Ammon's horn (tissue), 1 donor: ENCODE results near the gene ADSS1.

ENCODE experiments used
- DNase-seq: peaks from one replicate; pipeline ENCODE4 v3.0.0-alpha.2; 2016; ENCODE audit warnings: low spot score

The ADSS1 gene

DNA sequence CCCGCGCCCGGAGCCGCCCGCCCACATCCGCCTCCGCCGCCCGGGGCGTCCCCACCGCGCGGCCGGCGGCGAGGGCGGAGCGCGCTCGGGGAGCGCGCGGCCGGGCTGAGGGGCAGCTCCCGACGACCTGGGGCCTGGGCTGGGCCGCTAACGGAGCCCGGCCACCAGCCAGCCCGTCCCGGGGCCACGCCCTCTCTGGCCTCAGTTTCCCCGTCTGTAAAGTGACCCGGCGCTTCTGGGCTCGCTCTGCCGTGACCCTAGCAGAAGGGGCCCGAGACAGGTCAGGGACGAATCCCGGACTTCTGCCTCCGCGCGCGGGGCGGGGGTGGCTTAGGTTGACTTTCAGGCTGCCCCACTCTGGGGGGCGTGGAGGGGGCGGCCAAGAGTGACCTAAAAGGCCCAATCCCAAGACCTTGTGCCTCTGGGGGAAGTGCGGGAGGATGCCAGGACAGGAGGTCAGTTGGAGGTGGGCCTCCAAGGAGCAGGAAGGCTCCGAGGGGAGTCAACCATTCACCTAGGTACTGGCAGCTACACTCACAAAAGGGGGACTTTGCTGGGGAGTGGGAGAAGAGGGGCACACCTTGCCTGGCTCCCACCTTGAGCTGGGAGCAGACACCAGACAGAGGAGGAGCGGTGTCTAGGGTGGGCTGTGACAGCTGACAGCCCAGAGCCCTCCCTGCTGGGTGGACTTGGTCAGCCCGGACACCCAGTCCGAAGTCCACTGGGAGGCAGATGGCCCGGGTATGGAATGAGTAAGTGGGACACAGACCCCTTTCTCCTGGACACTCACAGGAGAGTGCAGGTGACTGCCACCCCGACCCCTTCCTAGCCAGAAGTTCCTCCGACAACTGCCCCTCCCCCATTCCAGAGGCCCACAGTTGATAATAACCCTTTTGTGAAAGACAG lies 72.0 kb downstream of the ADSS1 start:
- no peak for DNase-seq

DNA sequence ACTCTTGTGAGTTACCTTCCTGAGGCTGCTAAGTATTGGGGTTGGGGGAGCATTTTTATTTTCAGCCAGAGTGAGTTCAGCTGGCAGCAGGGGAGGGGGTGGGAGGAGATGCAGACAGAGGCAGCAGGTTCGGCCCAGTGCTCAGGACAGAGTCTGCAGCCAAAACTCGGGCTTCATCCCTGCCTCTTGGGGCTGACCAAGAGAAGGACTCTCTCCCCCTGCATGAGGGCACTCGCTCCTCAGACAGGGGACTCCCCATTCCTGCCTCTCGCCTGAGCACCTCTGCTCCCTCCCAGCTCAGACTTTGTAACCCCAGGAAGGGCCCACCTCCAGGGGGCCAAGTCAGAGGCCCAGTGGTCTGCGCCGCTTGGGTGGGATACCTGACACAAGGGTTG lies 72.7 kb downstream of the ADSS1 start:
- DNase-seq: no peak
